H1 (cell line): ENCODE data around the gene ZNF581. TPM values are rescaled to one million over a fixed set of nuclear protein-coding genes. Genes with fewer than 3 reads are reported as not detected.

ENCODE experiments used
- CTBP2 ChIP-seq: IDR thresholded peaks from 2 replicates; pipeline ENCODE4 v1.7.0; 2011; ENCODE audit warnings: borderline replicate concordance, mild to moderate bottlenecking, moderate library complexity, mixed read lengths, low read length; ENCODE audit not compliant: insufficient read depth, insufficient read length
- NRF1 ChIP-seq: IDR thresholded peaks from 2 replicates; pipeline ENCODE4 v1.6.1; 2011; ENCODE audit warnings: mild to moderate bottlenecking, low read depth, low read length, improper control_type of control experiment
- TAF7 ChIP-seq: optimal IDR thresholded peaks from 2 replicates; pipeline ENCODE3; 2011; ENCODE audit warnings: low read depth, mild to moderate bottlenecking, inconsistent platforms, low read length, moderate library complexity, borderline replicate concordance
- polyA plus RNA-seq, 7 experiments: library from polyadenylated mRNA; depleted of rRNA in 3 of 7; stranded (reverse) in 5 of 7; unstranded in 2 of 7; fragments of >200 nt in 5 of 7; fragments of 200-250 nt in 2 of 7; gene quantifications; 1 replicate in 5 of 7; 2 replicates in 1 of 7; 4 replicates in 1 of 7; pipeline versions ENCODE4 v1.2.1 to v1.2.3, GENCODE V29; 2011 to 2013; ENCODE audit warnings: missing spikeins in 2 of 7, mixed read lengths in 2 of 7
- total RNA-seq: library from RNA; stranded (reverse); fragmentation: NEBNext Ultra II Directional; extraction: Animal tissue kit (Norgen Biotek cat#: 25700); gene quantifications from 2 replicates; pipeline ENCODE4 v1.2.1, GENCODE V29; 2021
- TF ChIP-seq, protein P1 (sequence below): IDR thresholded peaks from 2 replicates; pipeline ENCODE4 v1.6.1; 2011; ENCODE audit warnings: low read depth, mild to moderate bottlenecking, low read length; ENCODE audit not compliant: insufficient read depth

Gene ZNF581
- total and polyA plus RNA-seq, 2 of the 8 experiments (the other 6 are each of a cell fraction or from before 2014, with no cell fraction given) = 73.0 to 76.1 TPM

DNA sequence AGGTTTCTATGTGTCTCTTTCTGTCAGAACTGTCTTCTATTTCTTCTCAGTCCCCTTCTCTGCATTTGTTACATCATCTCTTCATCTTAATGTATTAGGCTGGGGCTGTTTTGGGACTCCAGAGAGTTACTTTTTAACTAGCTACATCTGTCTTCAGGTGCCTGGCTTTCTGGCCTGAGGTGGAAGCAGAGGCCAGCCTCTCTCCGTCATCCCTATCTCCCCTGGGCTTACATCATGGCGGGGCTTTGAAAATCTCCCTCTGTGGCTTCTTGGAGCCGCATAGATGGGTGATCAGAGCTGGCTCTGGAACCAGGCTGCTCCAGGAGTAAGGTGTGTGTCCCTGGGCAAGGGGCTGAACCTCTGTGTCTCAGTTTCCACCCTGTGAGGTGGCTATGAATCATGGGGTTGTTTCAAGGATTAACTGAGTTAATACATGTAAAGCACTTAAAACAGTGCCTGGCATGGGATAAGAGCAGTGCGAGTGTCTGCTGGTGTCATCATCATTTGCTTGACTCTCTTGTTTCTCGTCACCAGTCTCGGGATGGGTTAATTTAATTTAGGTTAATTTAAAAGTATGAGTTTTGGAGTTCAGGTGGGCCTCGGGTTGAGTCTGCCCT, 33.5 kb downstream of the ZNF581 start (continued):
- TF ChIP-seq, protein P1, sequence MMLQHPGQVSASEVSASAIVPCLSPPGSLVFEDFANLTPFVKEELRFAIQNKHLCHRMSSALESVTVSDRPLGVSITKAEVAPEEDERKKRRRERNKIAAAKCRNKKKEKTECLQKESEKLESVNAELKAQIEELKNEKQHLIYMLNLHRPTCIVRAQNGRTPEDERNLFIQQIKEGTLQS = no peak
- TF ChIP-seq NRF1 (no peak), TAF7 (no peak), CTBP2 (no peak)
- TF ChIP-seq, all 59 proteins: peak for 0
